Right forelimb (tissue), 1 donor: ENCODE measurements around the gene ITSN1.
"Not testable (repeated sequence)": the region's sequence is repeated elsewhere in the genome, so short reads cannot be mapped to it uniquely, and the experiment has no call there.

Experiments used
- DNase-seq: peaks from one replicate; pipeline ENCODE4 v3.0.0-alpha.2; 2018

Gene ITSN1

DNA sequence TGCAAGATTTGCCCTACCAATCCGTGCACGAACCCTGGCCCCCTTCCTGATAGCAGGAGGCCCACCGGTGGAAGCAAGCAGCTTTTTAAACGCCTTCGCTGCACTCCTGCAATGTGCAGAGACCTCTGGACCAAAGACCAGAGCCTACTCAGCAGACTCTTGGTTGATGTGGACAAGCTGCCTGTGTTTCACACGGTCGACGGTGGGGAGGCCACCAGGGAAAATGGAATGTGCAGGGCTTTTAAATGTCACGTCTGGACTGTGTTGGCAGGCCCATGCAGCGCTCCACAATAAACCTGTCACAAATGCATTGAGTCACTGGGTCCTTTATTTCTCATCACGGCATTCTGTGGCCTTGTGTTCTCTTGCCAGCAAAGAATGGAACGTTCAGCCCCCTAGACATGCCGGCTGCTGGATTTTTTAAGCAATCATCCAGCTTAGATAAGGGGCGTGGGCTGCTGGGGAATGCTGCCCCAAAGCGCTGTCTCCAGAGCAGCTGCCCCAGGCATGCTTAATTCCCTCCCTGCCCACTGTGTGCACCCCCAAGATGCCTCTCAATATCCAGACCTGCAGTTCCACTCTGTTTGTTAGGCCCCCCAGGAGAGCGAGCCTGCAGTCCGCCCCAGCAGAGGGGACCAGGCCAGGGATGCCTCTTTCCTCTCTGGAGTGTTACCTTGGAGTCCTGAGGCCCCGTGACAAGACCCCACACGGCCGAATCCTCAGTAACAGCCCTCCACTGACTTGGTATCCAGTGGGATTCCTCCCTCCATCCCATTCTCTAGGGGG lies 202.0 kb downstream of the ITSN1 start:
- DNase-seq = no peak

GRCh38 chr21:33844890-33845205 lies 202.5 kb downstream of the ITSN1 start:
- DNase-seq = no peak

DNA sequence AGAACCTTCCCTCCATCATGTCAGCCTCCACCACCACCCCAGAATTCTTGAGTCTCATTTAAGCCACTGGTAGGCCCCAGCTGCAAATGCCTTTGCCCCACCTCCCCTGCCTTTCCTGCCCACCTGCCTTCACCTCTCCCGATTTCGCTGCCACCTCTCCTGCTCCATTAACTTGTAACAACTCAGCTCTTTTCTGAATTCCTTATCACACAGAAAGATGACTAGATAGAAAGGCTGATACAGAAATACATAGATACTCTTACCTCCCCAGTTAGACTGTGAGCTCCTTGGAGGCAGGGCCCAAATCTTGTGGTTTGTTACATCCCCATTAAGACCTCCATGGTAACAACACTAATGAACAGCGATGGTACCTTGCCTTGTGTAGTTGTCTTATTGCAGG lies 203.8 kb downstream of the ITSN1 start:
- no peak for DNase-seq

GRCh38 chr21:33847588-33848248 lies 205.4 kb downstream of the ITSN1 start:
- no peak for DNase-seq

- no peak for DNase-seq
These were observed 206.1 kb downstream of the ITSN1 start for GRCh38 chr21:33848249-33848953.

- no peak for DNase-seq
These were observed 207.5 kb downstream of the ITSN1 start for GRCh38 chr21:33849834-33850233.

DNA sequence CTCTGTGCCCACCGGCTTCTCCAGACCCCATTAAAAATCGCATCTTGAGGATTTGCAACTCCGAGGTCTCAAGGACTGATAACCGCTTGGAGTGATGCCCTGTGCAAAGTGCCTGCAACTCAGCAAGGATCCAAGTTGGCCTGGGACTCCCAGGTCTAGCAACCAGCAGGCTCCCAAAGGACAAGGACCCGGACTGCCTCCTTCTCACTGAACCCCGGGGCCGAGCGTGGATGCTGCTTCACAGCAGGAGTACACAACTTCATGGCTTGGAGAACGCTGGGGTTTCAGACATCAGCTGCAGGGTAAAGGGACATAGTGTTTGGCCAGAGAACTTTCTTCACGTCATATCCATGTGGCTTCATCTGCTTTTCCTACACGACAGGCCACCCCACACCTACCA lies 208.1 kb downstream of the ITSN1 start:
- DNase-seq = no peak

- no peak for DNase-seq
These were observed 208.7 kb downstream of the ITSN1 start for GRCh38 chr21:33850985-33851384.

- no peak for DNase-seq
These were observed 210.2 kb downstream of the ITSN1 start for GRCh38 chr21:33852485-33852884.

- DNase-seq = no peak
These were observed 212.3 kb downstream of the ITSN1 start for GRCh38 chr21:33854604-33855003.

GRCh38 chr21:33855190-33855589 lies 212.9 kb downstream of the ITSN1 start:
- DNase-seq = no peak

DNA sequence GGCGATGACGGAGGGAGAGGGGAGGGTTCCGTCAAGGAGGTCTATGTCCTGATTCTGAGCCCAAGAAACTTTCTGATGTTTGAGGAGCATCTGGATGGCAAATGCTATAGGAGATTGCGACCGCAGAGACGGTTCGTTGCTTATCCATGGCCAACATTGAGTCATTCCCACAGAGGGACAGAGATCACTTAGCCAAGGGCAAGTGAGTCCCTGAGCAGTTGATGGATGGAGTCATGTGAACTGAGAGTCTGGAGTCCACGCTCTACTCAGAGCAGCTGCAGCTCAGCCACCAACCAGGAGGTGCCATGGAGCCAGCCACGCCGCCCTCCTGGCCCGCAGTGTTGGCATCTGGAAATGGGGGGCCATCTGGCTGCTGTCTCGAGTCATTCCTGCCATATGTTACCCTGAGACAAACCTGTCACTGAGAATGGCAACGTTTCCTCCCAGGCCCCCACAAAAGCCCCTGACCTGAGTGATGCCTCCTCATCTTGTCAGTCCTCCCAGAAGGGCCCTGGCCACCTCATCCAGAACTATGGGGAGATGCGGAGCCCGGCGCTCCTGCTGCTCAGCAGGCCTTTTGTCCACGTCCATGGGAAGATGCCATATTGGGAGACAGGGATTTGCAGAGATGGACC lies 214.7 kb downstream of the ITSN1 start:
- DNase-seq = no peak

DNA sequence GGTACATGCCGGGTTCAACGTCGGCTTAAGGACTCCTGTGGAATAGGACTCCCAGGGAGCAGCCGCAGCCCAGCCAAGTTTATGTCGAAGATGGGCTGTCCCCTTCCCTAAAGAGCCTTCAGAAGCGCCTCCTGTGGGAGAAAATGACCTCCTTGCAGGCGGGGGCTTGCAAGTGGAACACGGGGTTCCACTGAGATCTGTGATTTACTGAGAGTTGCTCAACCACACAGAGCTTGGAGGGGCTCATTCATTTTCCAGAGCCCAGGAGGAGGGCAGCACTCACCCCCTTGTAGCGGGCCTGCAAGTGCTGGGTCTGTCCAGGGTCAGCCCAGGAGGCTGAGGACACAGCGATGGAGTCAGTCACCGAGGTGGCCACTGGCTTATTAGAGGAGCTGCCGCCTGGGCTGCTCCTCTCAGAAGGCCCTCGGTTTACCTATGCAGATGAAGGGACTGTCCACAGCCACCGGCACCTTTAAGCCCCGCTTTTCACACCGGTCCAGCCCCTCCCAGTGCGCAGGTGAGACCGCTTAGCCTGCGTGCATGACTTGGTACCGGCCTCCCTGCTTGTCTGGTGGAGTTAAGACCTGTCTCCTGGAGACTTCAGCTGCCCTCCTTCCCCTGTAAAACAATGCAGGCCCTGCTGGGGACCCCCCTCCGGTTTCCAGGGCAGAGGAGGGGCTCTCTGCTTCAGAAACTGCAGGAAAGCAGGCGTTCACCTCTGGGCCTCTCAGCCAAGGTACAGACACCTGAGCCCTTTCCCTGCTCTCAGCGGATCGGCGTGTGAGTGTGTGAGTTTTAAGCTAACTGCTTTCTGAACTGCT lies 215.8 kb downstream of the ITSN1 start:
- DNase-seq = no peak

- no peak for DNase-seq
These were observed 216.5 kb downstream of the ITSN1 start for GRCh38 chr21:33858667-33859372.

- DNase-seq = no peak
These were observed 217.2 kb downstream of the ITSN1 start for GRCh38 chr21:33859373-33860102.

DNA sequence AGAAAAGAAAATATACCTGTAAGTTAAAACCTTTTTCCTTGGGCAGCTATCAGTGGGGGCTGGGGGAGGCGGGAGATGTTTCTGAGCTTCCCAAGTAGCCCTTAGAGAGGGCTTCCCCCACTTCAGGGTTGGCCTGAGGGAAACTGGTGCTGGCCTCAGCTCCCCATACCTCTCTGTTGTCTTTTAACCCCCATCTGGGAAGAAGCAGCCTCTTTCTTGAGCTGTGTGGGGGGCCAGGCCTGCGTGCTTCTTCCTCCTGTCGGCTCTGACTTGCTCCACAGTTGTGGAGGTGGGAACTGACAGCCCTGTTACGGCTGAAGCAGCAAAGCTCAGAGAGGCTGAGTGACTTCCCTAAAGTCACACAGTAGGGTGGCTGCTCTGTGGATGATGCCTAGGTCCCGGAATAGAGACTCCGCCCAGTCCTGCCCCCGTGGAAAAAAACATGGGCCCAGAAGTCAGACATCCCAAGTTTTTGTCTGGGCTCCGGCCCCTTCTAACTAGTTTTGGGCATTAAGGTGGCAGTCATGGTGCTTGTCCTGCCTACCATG lies 218.1 kb downstream of the ITSN1 start:
- DNase-seq = no peak

DNA sequence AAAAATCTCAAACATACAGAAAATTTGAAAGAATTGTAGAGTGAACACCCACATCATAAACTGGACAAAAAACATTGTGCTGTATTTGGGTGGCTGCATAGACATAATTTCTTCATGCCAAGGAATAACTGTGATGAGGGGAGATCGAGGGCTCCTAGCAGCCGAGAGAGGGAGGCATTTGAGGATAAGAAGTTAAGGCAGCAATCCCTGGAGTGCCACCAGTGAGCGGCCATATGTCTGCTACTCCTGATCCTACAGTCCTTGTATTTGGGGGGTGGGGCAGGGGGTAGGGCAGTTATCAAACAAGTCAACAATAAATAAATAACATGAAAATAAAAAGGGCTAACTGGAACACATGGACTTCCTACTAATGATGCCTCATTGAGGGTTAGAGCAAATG lies 218.8 kb downstream of the ITSN1 start:
- DNase-seq = no peak

- not testable (repeated sequence) for DNase-seq
These were observed 220.9 kb downstream of the ITSN1 start for GRCh38 chr21:33863191-33863590.

DNA sequence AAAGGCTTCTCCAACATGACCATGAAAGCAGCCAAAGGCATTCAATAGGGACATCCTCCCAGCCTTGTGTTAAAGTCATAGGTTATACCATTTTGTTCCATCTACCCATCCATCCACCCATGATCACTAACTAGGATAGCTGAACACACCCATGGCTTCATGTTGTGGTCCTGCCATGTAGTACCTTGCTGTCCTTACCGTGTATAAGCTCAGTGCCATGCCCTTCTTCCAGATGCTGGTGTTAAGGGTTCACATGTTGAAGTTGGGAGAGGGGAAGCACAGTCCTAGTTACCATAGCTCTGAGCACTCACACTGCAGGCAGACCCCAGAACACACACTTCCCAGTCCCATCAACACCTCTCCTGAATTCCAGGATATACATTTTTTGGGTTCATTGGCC lies 221.8 kb downstream of the ITSN1 start:
- DNase-seq = no peak

DNA sequence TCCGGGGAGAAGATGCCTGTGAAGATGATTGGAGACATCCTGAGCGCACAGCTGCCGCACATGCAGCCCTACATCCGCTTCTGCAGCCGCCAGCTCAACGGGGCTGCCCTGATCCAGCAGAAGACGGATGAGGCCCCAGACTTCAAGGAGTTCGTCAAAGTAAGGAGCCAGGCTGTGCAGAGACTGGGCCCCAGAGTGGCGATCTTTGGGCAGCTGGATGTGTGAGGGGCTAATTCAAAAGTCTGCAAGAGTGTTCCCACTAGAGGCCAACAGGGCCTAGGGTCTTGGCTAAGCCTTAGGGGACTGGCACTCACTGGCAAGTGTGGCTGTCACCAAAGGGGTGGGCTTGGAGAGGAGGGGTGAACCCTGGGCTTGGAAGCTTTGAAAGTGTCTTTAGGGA lies 222.9 kb downstream of the ITSN1 start:
- no peak for DNase-seq

- no peak for DNase-seq
These were observed 223.8 kb downstream of the ITSN1 start for GRCh38 chr21:33865996-33866575.
